ENCODE data around the gene CCDC192.
"Not testable (repeated sequence)": the region's sequence is repeated elsewhere in the genome, so short reads cannot be mapped to it uniquely, and the experiment has no call there.

Gene CCDC192

GRCh38 chr5:127700237-127700766 lies 2.9 kb upstream of the CCDC192 start:
- Histone ChIP-seq H3K27me3 (ENCODE audit: control insufficient read depth, insufficient read depth, low read length) (no peaks in the 10 kb centered on the region), H3K4me3 (ENCODE audit: low read depth, low read length) (no peak overlapping the region), H3K36me3 (ENCODE audit: control insufficient read depth, insufficient read depth, low read length) (no peaks in the 10 kb centered on the region), H3K4me1 (ENCODE audit: control insufficient read depth, insufficient read depth, low read length) (peaks cover 5% of the 10 kb centered on the region), H3K9ac (ENCODE audit: low read depth, low read length) (no peak overlapping the region), H3K9me3 (ENCODE audit: control insufficient read depth, insufficient read depth, low read length) (no peaks in the 10 kb centered on the region), H3K27ac (ENCODE audit: low read depth, low read length) (peak overlapping the region; percentile 14)

DNA sequence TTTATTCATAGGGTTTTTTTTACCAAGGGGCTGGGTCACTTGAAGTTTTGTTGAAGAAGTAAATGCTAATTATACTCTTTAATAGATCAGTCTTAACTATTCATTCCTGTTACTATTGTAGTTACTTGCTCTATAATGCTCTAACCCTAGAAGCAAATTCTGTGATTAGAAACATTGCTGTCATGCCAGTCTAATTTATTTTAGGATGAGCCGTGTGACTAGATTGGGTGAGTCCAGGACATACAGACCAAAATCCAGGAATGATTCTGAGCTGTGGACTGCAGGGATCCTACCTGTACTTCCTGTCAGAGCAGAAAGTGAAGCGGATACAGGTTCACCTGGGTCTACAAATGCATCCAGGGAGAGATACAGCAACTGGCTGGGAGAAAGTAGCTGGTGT lies 757 bp upstream of the CCDC192 start:
- Histone ChIP-seq H3K27ac (ENCODE audit: low read depth, low read length) (no peak overlapping the region), H3K4me3 (ENCODE audit: low read depth, low read length) (no peak overlapping the region), H3K27me3 (ENCODE audit: control insufficient read depth, insufficient read depth, low read length) (no peaks in the 10 kb centered on the region)

GRCh38 chr5:127705120-127705892 lies 2.1 kb downstream of the CCDC192 start:
- H3K36me3 ChIP-seq (ENCODE audit: control insufficient read depth, insufficient read depth, low read length): no peaks in the 10 kb centered on the region
- H3K4me3 ChIP-seq (ENCODE audit: low read depth, low read length): no peak overlapping the region
- H3K27me3 ChIP-seq (ENCODE audit: control insufficient read depth, insufficient read depth, low read length): no peaks in the 10 kb centered on the region
- H3K27ac ChIP-seq (ENCODE audit: low read depth, low read length): peak overlapping the region; percentile 6
- no peaks in the 10 kb centered on the region for H3K9me3 ChIP-seq (ENCODE audit: control insufficient read depth, insufficient read depth, low read length)
- H3K4me1 ChIP-seq (ENCODE audit: control insufficient read depth, insufficient read depth, low read length): peaks cover 6% of the 10 kb centered on the region
- H3K9ac ChIP-seq (ENCODE audit: low read depth, low read length): no peak overlapping the region

More for the DNA sequence above, 757 bp upstream of the CCDC192 start:
- Histone ChIP-seq H3K4me1 (ENCODE audit: control insufficient read depth, insufficient read depth, low read length) (peaks cover 6% of the 10 kb centered on the region), H3K9ac (ENCODE audit: low read depth, low read length) (no peak overlapping the region), H3K9me3 (ENCODE audit: control insufficient read depth, insufficient read depth, low read length) (no peaks in the 10 kb centered on the region), H3K36me3 (ENCODE audit: control insufficient read depth, insufficient read depth, low read length) (no peaks in the 10 kb centered on the region)

GRCh38 chr5:127706691-127707090 lies 3.5 kb downstream of the CCDC192 start:
- H3K27ac ChIP-seq (ENCODE audit: low read depth, low read length): no peak overlapping the region
- no peak overlapping the region for H3K9ac ChIP-seq (ENCODE audit: low read depth, low read length)
- H3K4me3 ChIP-seq (ENCODE audit: low read depth, low read length): no peak overlapping the region
- no peaks in the 10 kb centered on the region for H3K9me3 ChIP-seq (ENCODE audit: control insufficient read depth, insufficient read depth, low read length)
- no peaks in the 10 kb centered on the region for H3K27me3 ChIP-seq (ENCODE audit: control insufficient read depth, insufficient read depth, low read length)
- H3K36me3 ChIP-seq (ENCODE audit: control insufficient read depth, insufficient read depth, low read length): no peaks in the 10 kb centered on the region
- H3K4me1 ChIP-seq (ENCODE audit: control insufficient read depth, insufficient read depth, low read length): peaks cover 6% of the 10 kb centered on the region

- Histone ChIP-seq H3K9me3 (ENCODE audit: control insufficient read depth, insufficient read depth, low read length) (no peaks in the 10 kb centered on the region), H3K4me1 (ENCODE audit: control insufficient read depth, insufficient read depth, low read length) (peaks cover 6% of the 10 kb centered on the region), H3K4me3 (ENCODE audit: low read depth, low read length) (no peak overlapping the region), H3K36me3 (ENCODE audit: control insufficient read depth, insufficient read depth, low read length) (no peaks in the 10 kb centered on the region), H3K9ac (ENCODE audit: low read depth, low read length) (no peak overlapping the region), H3K27ac (ENCODE audit: low read depth, low read length) (no peak overlapping the region), H3K27me3 (ENCODE audit: control insufficient read depth, insufficient read depth, low read length) (no peaks in the 10 kb centered on the region)
Observed at GRCh38 chr5:127707209-127707608, 4.0 kb downstream of the CCDC192 start.

DNA sequence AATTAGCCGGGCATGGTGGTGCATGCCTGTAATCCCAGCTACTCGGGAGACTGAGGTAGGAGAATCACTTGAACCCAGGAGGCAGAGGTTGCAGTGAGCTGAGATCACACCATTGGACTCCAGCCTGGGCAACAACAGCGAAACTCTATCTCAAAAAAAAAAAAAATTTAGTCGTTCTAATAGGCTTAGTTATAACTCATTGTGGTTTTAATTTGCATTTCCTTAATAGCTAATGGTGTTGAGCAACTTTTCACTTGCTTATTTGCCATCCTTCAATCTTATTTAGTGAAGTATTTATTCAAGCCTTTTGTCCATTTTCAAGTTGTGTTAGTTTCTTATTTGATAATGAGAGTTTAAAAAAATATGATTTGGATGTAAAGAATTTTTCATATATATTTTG lies 9.9 kb downstream of the CCDC192 start:
- not testable (repeated sequence) for H3K27me3 ChIP-seq (ENCODE audit: control insufficient read depth, insufficient read depth, low read length); H3K9ac ChIP-seq (ENCODE audit: low read depth, low read length); H3K36me3 ChIP-seq (ENCODE audit: control insufficient read depth, insufficient read depth, low read length); H3K27ac ChIP-seq (ENCODE audit: low read depth, low read length); H3K9me3 ChIP-seq (ENCODE audit: control insufficient read depth, insufficient read depth, low read length); H3K4me3 ChIP-seq (ENCODE audit: low read depth, low read length); H3K4me1 ChIP-seq (ENCODE audit: control insufficient read depth, insufficient read depth, low read length)

- Histone ChIP-seq H3K4me3 (ENCODE audit: low read depth, low read length) (no peak overlapping the region), H3K27ac (ENCODE audit: low read depth, low read length) (no peak overlapping the region), H3K27me3 (ENCODE audit: control insufficient read depth, insufficient read depth, low read length) (no peaks in the 10 kb centered on the region), H3K9ac (ENCODE audit: low read depth, low read length) (no peak overlapping the region), H3K36me3 (ENCODE audit: control insufficient read depth, insufficient read depth, low read length) (no peaks in the 10 kb centered on the region), H3K4me1 (ENCODE audit: control insufficient read depth, insufficient read depth, low read length) (no peaks in the 10 kb centered on the region), H3K9me3 (ENCODE audit: control insufficient read depth, insufficient read depth, low read length) (peaks cover 13% of the 10 kb centered on the region)
Observed at GRCh38 chr5:127718181-127718580, 15.0 kb downstream of the CCDC192 start.

DNA sequence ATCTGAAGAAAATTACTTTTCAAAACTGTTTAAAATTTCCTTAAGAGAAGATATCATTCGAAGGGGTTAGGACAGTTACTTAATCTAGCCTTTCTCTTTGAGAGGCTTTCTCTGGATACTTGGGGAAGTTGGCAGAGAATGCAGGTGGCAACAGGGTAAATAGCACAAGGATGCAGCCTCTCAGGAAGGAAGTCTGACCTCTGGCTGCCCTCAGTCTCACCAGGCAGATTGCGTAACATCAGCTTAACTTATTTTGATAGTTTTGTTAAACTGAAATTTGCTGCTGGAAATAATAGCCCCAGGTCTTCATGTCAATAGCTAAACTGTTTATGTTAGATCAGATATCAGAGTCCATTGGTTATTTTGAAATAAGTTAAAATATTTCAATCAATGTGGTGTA lies 20.4 kb downstream of the CCDC192 start:
- Histone ChIP-seq H3K27ac (ENCODE audit: low read depth, low read length) (no peak overlapping the region), H3K9ac (ENCODE audit: low read depth, low read length) (no peak overlapping the region), H3K36me3 (ENCODE audit: control insufficient read depth, insufficient read depth, low read length) (no peaks in the 10 kb centered on the region), H3K4me1 (ENCODE audit: control insufficient read depth, insufficient read depth, low read length) (no peaks in the 10 kb centered on the region), H3K9me3 (ENCODE audit: control insufficient read depth, insufficient read depth, low read length) (peaks cover 13% of the 10 kb centered on the region), H3K27me3 (ENCODE audit: control insufficient read depth, insufficient read depth, low read length) (no peaks in the 10 kb centered on the region), H3K4me3 (ENCODE audit: low read depth, low read length) (no peak overlapping the region)

DNA sequence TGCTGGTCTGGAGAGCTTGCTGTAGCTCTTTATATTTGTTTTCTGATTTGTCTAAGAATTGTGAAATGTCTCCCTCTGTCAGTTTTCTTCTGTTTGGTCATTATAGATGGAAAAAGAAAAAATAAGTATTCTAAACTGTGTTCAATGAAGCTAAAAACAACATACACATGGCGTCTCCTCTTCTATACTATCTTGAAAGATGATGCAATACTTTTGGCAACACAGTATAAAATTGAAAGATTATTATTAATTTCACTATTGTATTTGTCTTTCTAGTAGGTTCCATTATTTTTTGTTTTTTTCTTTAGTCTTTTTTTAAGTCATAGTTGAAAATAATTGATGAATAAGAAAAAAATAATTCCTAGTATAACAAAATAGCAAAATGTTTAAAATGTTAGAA lies 22.5 kb downstream of the CCDC192 start:
- Histone ChIP-seq H3K27me3 (ENCODE audit: control insufficient read depth, insufficient read depth, low read length) (no peaks in the 10 kb centered on the region), H3K4me3 (ENCODE audit: low read depth, low read length) (no peak overlapping the region), H3K27ac (ENCODE audit: low read depth, low read length) (no peak overlapping the region), H3K9me3 (ENCODE audit: control insufficient read depth, insufficient read depth, low read length) (peaks cover 7% of the 10 kb centered on the region), H3K36me3 (ENCODE audit: control insufficient read depth, insufficient read depth, low read length) (no peaks in the 10 kb centered on the region), H3K4me1 (ENCODE audit: control insufficient read depth, insufficient read depth, low read length) (no peaks in the 10 kb centered on the region), H3K9ac (ENCODE audit: low read depth, low read length) (no peak overlapping the region)

GRCh38 chr5:127732963-127733362 lies 29.8 kb downstream of the CCDC192 start:
- no peaks in the 10 kb centered on the region for H3K27me3 ChIP-seq (ENCODE audit: control insufficient read depth, insufficient read depth, low read length)
- no peaks in the 10 kb centered on the region for H3K9me3 ChIP-seq (ENCODE audit: control insufficient read depth, insufficient read depth, low read length)
- H3K27ac ChIP-seq (ENCODE audit: low read depth, low read length): no peak overlapping the region
- H3K36me3 ChIP-seq (ENCODE audit: control insufficient read depth, insufficient read depth, low read length): no peaks in the 10 kb centered on the region
- H3K4me3 ChIP-seq (ENCODE audit: low read depth, low read length): no peak overlapping the region
- H3K9ac ChIP-seq (ENCODE audit: low read depth, low read length): no peak overlapping the region
- no peaks in the 10 kb centered on the region for H3K4me1 ChIP-seq (ENCODE audit: control insufficient read depth, insufficient read depth, low read length)

DNA sequence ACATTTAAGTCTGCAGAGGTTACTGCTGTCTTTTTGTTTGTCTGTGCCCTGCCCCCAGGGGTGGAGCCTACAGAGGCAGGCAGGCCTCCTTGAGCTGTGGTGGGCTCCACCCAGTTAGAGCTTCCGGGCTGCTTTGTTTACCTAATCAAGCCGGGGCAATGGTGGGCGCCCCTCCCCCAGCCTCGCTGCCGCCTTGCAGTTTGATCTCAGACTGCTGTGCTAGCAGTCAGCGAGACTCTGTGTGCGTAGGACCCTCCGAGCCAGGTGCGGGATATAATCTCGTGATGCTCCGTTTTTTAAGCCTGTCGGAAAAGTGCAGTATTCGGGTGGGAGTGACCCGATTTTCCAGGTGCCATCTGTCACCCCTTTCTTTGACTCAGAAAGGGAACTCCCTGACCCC lies 36.2 kb downstream of the CCDC192 start:
- H3K27ac ChIP-seq (ENCODE audit: low read depth, low read length); H3K36me3 ChIP-seq (ENCODE audit: control insufficient read depth, insufficient read depth, low read length); H3K27me3 ChIP-seq (ENCODE audit: control insufficient read depth, insufficient read depth, low read length); H3K9ac ChIP-seq (ENCODE audit: low read depth, low read length); H3K9me3 ChIP-seq (ENCODE audit: control insufficient read depth, insufficient read depth, low read length); H3K4me1 ChIP-seq (ENCODE audit: control insufficient read depth, insufficient read depth, low read length): not testable (repeated sequence)
- peak overlapping the region; percentile 55 for H3K4me3 ChIP-seq (ENCODE audit: low read depth, low read length)
